Stimulated activated effector memory CD8-positive, alpha-beta T cell treated with anti-CD3 and anti-CD28 coated beads, Interleukin-12 subunit alpha, Interleukin-12 subunit beta, amount 100 ng/mL, for 72 hours (primary cell): ENCODE results near the gene PLCXD3.

Experiments
- ATAC-seq: fragments of 150-1000 bp; cut with Tn5 transposase; 2 replicates; pipeline ENCODE4 v1.10.0; 2021
- DNase-seq, 2 donors: peaks; one replicate each; pipeline ENCODE4 v3.0.0; 2021 to 2022; ENCODE audit warnings: low spot score in 2 of 2
- H3K27ac Mint-ChIP-seq: one replicate; pipeline ENCODE4 v1.8.0; 2022; ENCODE audit warnings: mild to moderate bottlenecking, mixed read lengths
- H3K36me3 Mint-ChIP-seq: one replicate; pipeline ENCODE4 v1.8.0; 2022; ENCODE audit warnings: mild to moderate bottlenecking, mixed read lengths
- H3K4me1 Mint-ChIP-seq: one replicate; pipeline ENCODE4 v1.8.0; 2022; ENCODE audit warnings: mixed read lengths
- H3K4me3 Mint-ChIP-seq: one replicate; pipeline ENCODE4 v1.8.0; 2022; ENCODE audit warnings: mild to moderate bottlenecking, mixed read lengths
- H3K9me3 Mint-ChIP-seq: one replicate; pipeline ENCODE4 v1.8.0; 2022; ENCODE audit warnings: mixed read lengths

The PLCXD3 gene

GRCh38 chr5:41510176-41510831 is at the start of gene PLCXD3:
Gene PLCXD3, minus strand, starts transcription at chr5:41510601. Its CDS starts 75 bp downstream, at chr5:41510526.
- Mint-ChIP-seq H3K36me3 (no peaks in the 10 kb centered on the region), H3K27ac (no peak within 1 kb of the TSS), H3K9me3 (no peaks in the 10 kb centered on the region), H3K4me1 (no peaks in the 10 kb centered on the region), H3K4me3 (no peak within 1 kb of the TSS)
- DNase-seq (no peak), ATAC-seq (no peak)

- DNase-seq (no peak), ATAC-seq (no peak)
- no peak overlapping the region for H3K27ac Mint-ChIP-seq
- H3K4me1 Mint-ChIP-seq, result no peaks in the 10 kb centered on the region
- no peaks in the 10 kb centered on the region for H3K36me3 Mint-ChIP-seq
- H3K9me3 Mint-ChIP-seq, result peaks cover 12% of the 10 kb centered on the region
- H3K4me3 Mint-ChIP-seq, result no peak overlapping the region
Measured at GRCh38 chr5:41559184-41559583, 48.8 kb upstream of the PLCXD3 start.

- ATAC-seq, result no peak
- no peak overlapping the region for H3K27ac Mint-ChIP-seq
- H3K36me3 Mint-ChIP-seq, result no peaks in the 10 kb centered on the region
- H3K4me1 Mint-ChIP-seq, result no peaks in the 10 kb centered on the region
- peaks cover 9% of the 10 kb centered on the region for H3K9me3 Mint-ChIP-seq
- DNase-seq, result no peak
- H3K4me3 Mint-ChIP-seq, result no peak overlapping the region
Measured at GRCh38 chr5:41558295-41558694, 47.9 kb upstream of the PLCXD3 start.

- no peak for ATAC-seq
- Mint-ChIP-seq H3K4me1 (no peaks in the 10 kb centered on the region), H3K9me3 (peaks cover 5% of the 10 kb centered on the region), H3K4me3 (no peak overlapping the region), H3K36me3 (no peaks in the 10 kb centered on the region), H3K27ac (no peak overlapping the region)
- DNase-seq, result no peak
Measured at GRCh38 chr5:41547991-41548390, 37.6 kb upstream of the PLCXD3 start.

GRCh38 chr5:41542183-41542582 is 31.8 kb upstream of the PLCXD3 start:
- H3K36me3 Mint-ChIP-seq, result no peaks in the 10 kb centered on the region
- peaks cover under 1% of the 10 kb centered on the region for H3K9me3 Mint-ChIP-seq
- no peak overlapping the region for H3K27ac Mint-ChIP-seq
- H3K4me1 Mint-ChIP-seq, result no peaks in the 10 kb centered on the region
- no peak for ATAC-seq
- H3K4me3 Mint-ChIP-seq, result no peak overlapping the region
- DNase-seq, result no peak

- H3K4me1 Mint-ChIP-seq, result no peaks in the 10 kb centered on the region
- no peak overlapping the region for H3K4me3 Mint-ChIP-seq
- no peak for ATAC-seq
- no peak overlapping the region for H3K27ac Mint-ChIP-seq
- no peak for DNase-seq
- peaks cover 7% of the 10 kb centered on the region for H3K9me3 Mint-ChIP-seq
- H3K36me3 Mint-ChIP-seq, result no peaks in the 10 kb centered on the region
Measured at GRCh38 chr5:41539454-41539853, 29.1 kb upstream of the PLCXD3 start.

GRCh38 chr5:41537581-41537980 is 27.2 kb upstream of the PLCXD3 start:
- H3K4me1 Mint-ChIP-seq, result no peaks in the 10 kb centered on the region
- peaks cover 7% of the 10 kb centered on the region for H3K9me3 Mint-ChIP-seq
- no peaks in the 10 kb centered on the region for H3K36me3 Mint-ChIP-seq
- DNase-seq (no peak), ATAC-seq (no peak)
- H3K27ac Mint-ChIP-seq, result no peak overlapping the region
- no peak overlapping the region for H3K4me3 Mint-ChIP-seq

GRCh38 chr5:41532485-41532884 is 22.1 kb upstream of the PLCXD3 start:
- H3K36me3 Mint-ChIP-seq, result no peaks in the 10 kb centered on the region
- H3K4me3 Mint-ChIP-seq, result no peak overlapping the region
- peaks cover 7% of the 10 kb centered on the region for H3K9me3 Mint-ChIP-seq
- DNase-seq (no peak), ATAC-seq (no peak)
- no peaks in the 10 kb centered on the region for H3K4me1 Mint-ChIP-seq
- no peak overlapping the region for H3K27ac Mint-ChIP-seq

- Mint-ChIP-seq H3K4me1 (no peaks in the 10 kb centered on the region), H3K4me3 (no peak overlapping the region), H3K27ac (no peak overlapping the region), H3K9me3 (peaks cover 13% of the 10 kb centered on the region), H3K36me3 (no peaks in the 10 kb centered on the region)
- DNase-seq, result no peak
- ATAC-seq, result no peak
Measured at GRCh38 chr5:41527201-41527779, 16.9 kb upstream of the PLCXD3 start.

GRCh38 chr5:41526699-41527098 is 16.3 kb upstream of the PLCXD3 start:
- no peak for DNase-seq
- Mint-ChIP-seq H3K4me3 (no peak overlapping the region), H3K36me3 (no peaks in the 10 kb centered on the region), H3K9me3 (peaks cover 13% of the 10 kb centered on the region), H3K4me1 (no peaks in the 10 kb centered on the region), H3K27ac (no peak overlapping the region)
- no peak for ATAC-seq

- no peak for ATAC-seq
- H3K4me3 Mint-ChIP-seq, result no peak overlapping the region
- no peak for DNase-seq
- no peaks in the 10 kb centered on the region for H3K4me1 Mint-ChIP-seq
- H3K9me3 Mint-ChIP-seq, result peaks cover 17% of the 10 kb centered on the region
- no peaks in the 10 kb centered on the region for H3K36me3 Mint-ChIP-seq
- no peak overlapping the region for H3K27ac Mint-ChIP-seq
Measured at GRCh38 chr5:41524174-41524573, 13.8 kb upstream of the PLCXD3 start.

GRCh38 chr5:41522193-41522786 is 11.9 kb upstream of the PLCXD3 start:
- no peaks in the 10 kb centered on the region for H3K4me1 Mint-ChIP-seq

GRCh38 chr5:41519801-41520200 is 9.4 kb upstream of the PLCXD3 start:
- H3K9me3 Mint-ChIP-seq, result peaks cover 7% of the 10 kb centered on the region
- no peaks in the 10 kb centered on the region for H3K36me3 Mint-ChIP-seq
- no peak overlapping the region for H3K4me3 Mint-ChIP-seq
- no peak overlapping the region for H3K27ac Mint-ChIP-seq
- DNase-seq (no peak), ATAC-seq (no peak)
- H3K4me1 Mint-ChIP-seq, result no peaks in the 10 kb centered on the region

More at GRCh38 chr5:41522193-41522786, 11.9 kb upstream of the PLCXD3 start:
- Mint-ChIP-seq H3K9me3 (peaks cover 17% of the 10 kb centered on the region), H3K27ac (no peak overlapping the region), H3K4me3 (no peak overlapping the region), H3K36me3 (no peaks in the 10 kb centered on the region)
- no peak for ATAC-seq
- DNase-seq, result no peak

- H3K4me3 Mint-ChIP-seq, result no peak overlapping the region
- no peak for DNase-seq
- no peaks in the 10 kb centered on the region for H3K4me1 Mint-ChIP-seq
- ATAC-seq, result no peak
- no peak overlapping the region for H3K27ac Mint-ChIP-seq
- no peaks in the 10 kb centered on the region for H3K36me3 Mint-ChIP-seq
- H3K9me3 Mint-ChIP-seq, result peaks cover 3% of the 10 kb centered on the region
Measured at GRCh38 chr5:41517909-41518308, 7.5 kb upstream of the PLCXD3 start.

GRCh38 chr5:41511241-41511640 is 840 bp upstream of the PLCXD3 start:
- H3K9me3 Mint-ChIP-seq, result no peaks in the 10 kb centered on the region
- H3K27ac Mint-ChIP-seq, result no peak overlapping the region
- H3K4me3 Mint-ChIP-seq, result no peak overlapping the region
- ATAC-seq (no peak), DNase-seq (no peak)
- H3K36me3 Mint-ChIP-seq, result no peaks in the 10 kb centered on the region
- H3K4me1 Mint-ChIP-seq, result no peaks in the 10 kb centered on the region
